Activated T-helper 9 cell treated with anti-CD3 and anti-CD28 coated beads, Interleukin-2, amount 50 U/mL, for 16 hours (primary cell): ENCODE data around the gene ADH6.
"Not testable (repeated sequence)": the region's sequence is repeated elsewhere in the genome, so short reads cannot be mapped to it uniquely, and the experiment has no call there.

Source experiments
- DNase-seq: peaks from one replicate; pipeline ENCODE4 v3.0.0-alpha.2; 2020; ENCODE audit warnings: low read depth

The ADH6 gene

DNA sequence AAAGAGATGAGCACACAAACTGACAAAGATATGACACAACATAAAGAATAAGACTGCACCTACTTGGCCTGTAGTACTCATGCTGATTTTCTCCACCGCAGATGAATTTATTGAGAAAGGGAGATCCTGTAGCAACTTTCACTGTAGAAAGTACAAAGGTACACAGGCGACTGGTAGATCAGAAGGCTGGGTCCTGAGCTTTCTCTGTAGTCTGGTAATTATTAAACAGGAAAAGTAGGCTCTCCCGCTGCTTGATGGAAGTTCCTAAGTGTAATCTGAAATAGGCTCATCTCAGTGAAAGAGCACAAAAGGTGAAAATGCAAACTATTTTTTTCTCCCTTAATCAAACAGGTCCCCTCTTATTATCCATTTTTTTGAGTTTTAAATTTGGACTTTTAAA lies at the start of gene ADH6:
Gene ADH6 (minus strand): TSS at position 175 of the 400 bp plus-strand sequence. CDS start 94 bp downstream, at position 81.
- no peak for DNase-seq

DNA sequence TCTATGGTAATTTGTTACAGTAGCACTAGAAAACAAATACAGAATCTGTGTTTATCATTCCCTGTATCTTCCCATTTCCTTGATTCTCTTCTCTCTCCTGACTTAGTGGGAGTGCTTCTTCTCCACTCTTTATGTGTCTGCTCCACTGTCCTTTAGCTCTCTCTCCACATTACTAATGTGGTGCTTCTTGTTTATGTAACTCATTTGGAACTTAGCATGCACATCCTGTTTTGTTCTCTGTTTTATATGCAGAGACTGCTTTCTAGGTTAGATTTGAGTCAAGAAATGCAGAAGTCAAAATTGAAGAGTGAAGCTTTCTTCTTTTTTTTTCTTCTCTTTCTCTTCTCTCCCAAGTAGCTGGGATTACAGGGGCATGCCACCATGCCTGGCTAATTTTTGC lies 45.9 kb upstream of the ADH6 start:
- no peak for DNase-seq

DNA sequence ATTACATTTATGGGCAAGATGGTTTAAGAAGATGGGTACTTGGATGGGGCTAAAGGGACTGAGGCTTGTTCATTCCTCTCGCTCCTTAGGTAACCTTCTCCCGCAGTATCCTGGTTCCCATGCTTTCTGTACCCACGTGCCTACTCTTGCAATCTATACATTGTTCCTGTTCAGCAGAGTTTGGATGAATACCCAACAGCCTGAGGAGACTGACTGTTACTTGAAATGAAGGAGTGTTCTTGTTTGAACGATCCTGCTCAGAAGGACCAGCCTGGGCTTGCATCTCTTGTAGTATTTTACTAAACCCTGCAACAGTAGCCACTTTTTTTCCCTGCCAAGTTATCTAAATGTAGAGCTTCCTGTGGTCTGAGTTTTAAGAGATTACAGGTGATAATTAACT lies 33.7 kb upstream of the ADH6 start:
- DNase-seq, result no peak

DNA sequence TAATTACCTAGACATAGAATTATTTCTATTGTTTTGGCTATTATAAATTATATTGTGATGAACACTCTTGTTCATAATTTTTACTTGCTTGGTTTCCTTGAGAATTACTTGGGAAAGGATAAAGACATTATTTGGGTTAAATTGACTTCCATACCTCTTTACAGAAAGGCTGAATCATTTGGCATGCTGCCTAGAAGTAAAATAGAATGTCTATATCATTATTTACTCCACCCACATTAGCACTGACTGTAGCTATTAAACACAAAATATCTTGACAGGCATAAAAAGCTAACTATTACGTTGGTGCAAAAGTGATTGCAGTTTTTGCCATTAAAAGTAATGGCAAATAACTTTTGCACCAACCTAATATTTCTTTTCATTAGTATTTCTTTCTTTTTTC lies 29.7 kb upstream of the ADH6 start:
- no peak for DNase-seq

DNA sequence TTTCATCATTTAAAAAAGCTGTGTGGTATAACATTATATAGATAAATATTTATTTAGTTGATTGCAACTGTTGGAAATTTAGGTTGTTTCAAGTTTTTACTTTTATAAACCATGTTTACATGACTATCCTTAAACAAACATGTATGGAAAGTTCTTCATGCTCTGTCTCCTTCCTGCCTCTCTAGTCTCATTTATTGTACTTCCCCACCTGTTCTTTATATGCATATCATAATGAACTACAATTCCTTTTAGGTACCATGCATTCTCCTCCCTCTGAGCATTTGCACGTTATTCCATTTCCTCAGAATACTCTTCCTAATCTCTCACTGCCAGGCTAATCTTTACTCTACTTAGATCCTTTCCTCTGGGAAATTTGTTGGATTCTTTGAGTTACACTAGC lies 16.9 kb upstream of the ADH6 start:
- no peak for DNase-seq

DNA sequence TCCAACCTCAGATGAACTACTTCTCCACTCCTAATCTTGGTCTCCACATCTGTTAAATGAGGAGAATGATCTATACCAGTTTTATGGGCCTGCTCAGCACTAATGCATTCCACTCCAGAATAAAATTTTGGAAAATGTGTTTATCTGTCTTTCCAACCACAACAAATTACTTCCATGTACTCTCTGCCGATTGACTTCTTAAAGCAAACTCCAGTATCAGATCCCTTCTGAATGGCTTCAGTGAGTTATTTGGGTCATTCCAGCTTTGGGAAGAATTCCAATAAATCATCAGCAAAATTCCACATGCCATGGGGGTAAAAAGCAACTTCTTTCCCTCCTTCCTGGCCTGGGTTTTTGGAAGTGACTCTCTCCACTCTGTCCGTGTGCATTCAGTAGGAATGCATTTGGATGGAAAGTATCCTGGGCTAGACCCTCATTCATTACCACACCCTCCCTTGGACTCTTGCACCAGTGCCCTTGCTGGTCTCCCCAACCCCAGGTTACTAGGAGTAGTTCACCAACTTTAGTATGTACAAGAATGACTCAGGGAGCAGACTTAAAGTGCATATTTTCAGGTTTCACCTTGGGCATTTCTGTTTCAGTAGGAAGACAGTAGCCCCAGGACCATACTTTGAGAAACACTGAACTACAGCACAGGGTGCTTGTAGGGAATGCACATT lies 15.4 kb upstream of the ADH6 start:
- no peak for DNase-seq

DNA sequence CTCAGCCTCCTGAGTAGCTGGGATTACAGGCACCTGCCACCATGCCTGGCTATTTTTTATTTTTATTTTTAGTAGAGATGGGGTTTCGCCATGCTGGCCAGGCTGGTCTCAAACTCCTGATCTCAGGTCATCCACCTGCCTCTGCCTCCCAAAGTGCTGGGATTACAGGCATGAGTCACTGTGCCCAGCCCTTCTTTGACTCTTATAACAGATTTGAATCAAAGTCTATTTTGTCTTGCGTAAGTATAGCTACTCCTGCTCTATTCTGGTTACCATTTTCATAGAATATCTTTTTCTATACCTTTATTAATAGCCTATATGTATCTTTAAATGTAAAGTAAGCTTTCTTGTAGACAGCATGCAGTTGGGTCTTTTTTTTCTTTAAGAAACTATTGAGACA lies 14.4 kb upstream of the ADH6 start:
- not testable (repeated sequence) for DNase-seq

DNA sequence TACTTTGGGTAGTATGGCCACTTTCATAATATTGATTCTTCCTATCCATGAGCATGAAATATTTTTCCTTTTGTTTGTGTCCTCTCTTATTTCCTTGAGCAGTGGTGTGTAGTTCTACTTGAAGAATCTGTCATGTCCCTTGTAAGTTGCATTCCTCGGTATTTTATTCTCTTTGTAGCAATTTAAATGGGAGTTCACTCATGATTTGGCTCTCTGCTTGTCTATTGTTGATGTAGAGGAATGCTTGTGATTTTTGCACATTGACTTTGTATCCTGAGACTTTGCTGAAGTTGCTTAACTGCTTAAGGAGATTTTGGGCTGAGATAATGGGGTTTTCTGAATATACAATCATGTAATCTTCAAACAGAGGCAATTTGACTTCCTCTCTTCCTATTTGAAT lies 9.7 kb upstream of the ADH6 start:
- not testable (repeated sequence) for DNase-seq

DNA sequence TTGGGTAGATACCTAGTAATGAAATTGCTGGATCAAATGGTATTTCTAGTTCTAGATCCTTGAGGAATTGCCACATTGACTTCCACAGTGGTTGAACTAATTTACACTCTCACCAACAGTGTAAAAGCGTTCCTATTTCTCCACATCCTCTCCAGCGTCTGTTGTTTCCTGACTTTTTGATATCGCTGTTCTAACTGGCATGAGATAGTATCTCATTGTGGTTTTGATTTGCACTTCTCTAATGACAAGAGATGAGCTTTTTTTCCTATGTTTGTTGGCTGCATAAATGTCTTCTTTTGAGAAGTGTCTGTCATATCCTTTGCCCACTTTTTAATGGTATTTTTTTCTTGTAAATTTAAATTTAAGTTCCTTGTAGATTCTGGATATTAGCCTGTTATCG lies 8.6 kb upstream of the ADH6 start:
- not testable (repeated sequence) for DNase-seq

DNA sequence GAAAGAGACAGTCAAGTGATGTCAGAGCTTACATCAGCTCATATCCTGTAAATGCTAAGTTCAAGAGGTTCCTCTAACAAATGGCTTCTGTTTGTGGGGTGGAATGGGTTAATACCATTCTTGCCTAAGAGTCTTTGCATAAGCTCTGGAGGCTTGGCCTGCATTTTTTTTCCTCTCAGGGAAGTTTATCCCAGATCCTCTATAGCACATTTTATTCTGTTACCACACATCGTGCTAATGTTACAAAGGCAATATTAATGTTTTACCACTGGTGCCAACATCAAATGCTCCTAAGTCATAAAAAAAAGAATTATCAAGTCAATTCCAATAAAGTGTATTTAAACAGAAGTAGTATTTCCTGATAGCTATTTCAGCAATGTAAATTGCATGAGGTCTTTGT lies 2.9 kb upstream of the ADH6 start:
- no peak for DNase-seq

DNA sequence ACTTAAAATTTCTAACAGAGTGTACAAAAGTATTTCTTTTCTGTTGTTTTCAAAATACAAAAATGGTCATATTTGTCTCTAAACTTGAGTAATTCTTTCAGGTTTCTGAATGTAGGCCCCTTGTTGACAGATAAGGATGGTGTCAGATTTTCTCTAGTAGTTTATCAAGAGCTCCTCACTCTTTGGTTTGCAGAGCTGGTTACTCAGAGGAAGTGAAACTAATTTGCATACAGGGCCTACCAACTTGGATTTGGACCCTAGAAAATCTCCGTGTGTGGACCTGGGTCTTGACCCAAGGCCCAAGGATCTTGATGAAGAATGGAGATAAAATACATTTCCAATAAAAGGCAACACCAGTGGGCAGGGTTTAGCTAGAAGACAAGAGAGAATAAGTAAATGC lies 433 bp upstream of the ADH6 start:
- no peak for DNase-seq

DNA sequence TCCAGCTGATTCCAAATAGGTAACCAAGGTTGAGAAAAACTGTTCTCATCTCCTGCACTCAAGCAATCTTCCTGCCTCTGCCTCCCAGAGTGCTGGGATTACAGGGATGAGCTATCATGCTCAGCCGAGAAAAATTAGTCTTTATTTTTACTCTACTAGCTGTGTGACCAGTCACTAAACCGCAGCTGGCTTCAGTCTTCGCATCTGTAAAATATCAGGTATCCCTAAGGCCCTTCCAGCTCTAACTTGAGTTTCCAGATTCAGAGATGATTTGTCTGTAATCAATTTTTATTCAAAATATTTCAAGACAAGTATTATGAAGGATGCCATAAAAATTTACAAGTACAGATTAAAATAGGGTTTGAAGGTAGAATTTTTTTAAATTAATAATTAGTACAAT lies 3.5 kb downstream of the ADH6 start:
- DNase-seq, result no peak

DNA sequence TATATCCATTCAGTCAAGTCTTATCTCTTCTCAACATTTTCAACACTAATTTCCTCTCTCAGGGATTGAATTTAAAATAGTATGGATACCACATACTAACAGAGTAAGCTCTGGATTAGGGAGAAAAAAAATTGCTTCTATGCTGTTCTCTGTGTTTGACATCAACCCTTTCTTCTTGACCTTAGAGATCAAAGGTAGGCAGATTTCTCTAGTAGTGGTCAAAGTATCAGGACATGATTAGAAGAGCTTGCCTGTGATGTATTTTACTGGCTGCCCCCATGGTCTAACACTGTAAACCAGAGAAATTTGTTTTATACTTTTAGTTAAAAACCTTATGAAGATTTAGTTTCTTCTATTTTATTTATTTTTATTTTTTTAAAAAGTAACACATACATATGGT lies 8.3 kb downstream of the ADH6 start:
- no peak for DNase-seq

DNA sequence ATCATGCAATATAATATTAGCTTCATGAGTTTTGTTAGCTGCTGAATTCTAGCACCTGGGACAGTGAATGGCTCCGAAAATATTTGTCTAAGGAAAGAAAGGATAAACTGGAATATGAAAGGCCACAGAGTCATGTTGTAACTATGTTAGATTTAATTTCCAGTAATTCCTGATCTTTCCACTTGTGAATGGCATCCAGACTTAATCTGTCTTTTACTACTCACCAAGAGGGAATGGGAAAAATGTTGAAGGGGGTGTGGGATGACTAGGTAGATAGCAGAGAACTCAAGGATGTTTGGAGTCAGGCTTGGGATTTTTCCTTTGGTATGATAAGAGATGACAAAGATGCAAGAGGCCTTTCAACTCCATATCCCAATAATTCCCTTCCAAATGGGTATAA lies 9.4 kb downstream of the ADH6 start:
- DNase-seq, result no peak

DNA sequence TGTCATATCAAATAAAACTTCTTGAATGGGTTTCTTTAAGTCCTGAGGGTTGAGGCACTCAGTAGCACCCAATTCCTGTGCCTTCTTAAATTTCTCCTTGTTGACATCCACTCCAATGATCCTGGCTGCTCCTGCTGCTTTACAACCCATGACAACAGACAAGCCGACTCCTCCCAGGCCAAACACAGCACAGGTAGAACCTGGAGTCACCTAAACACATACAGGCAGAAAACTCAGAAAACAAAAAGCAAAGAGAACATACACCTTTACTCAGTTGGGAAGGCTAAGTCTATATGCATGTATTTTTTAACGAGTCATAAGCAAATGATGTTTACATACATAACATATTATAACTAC lies 10.3 kb downstream of the ADH6 start:
- no peak for DNase-seq

DNA sequence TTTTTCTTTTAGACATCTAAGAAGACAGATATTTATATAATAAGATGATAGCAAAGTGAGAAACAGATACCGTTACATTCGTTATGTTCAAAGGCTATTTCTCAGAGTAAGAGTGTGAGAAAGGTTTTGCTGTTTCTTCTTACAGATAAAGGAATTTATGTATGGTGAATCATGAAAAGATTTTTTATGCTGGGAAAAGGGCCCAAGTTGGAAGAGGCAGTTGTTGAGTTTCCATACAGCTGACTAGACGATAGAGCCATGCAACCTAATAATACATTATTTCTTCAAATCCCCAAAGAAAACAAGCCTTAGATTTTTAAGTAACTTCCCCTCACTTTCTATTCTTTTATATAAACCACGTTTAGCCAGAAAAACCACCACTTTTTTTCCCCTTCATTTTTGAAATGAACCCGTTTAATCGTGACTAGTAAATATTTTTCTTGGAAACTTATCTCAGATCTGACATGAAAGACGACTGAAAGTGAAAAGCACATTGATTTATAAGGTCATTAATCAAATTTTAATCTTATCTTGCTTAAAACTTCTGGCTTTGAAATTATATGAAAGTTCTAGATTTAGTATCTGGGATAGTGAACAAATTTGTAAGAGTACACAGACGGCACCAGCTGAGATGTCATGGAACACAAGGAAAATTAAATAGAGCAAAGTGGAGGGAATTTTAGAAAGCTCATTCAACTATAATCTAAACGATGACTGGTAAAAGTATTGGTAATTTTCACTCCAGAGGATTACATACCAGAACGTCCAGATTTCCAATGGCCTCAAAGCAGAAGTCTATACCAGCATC lies 10.9 kb downstream of the ADH6 start:
- no peak for DNase-seq

DNA sequence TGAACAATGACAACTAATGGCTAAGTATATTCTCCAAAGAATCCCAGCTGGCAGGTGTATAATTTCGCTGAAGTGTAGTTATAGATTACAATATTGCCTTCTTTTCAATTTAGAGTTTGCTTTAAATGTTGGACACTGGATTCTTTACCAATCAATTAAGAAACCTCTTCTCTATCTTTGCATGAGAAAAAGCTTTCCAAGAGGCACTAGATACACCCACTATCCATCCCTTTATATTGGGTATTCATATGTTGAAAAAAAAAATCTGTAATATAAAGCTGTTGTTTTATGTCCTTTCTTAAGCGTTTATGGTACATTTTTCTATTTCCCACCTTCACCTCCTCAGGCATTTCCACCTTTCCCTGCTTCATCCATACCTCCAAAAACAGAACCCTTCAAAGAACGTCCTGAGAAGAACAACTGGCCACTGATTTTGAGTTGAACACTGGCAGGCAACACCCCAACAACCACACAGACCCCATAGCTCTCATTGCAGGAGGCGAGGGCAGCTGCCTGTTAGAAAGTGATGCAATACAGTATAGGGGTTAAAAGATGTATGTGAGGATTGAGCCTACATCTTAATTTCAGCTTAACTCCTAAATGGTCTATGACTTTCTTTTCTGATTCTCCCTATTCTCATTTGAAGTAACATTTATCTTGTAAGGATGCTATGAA lies 11.8 kb downstream of the ADH6 start:
- DNase-seq, result no peak

DNA sequence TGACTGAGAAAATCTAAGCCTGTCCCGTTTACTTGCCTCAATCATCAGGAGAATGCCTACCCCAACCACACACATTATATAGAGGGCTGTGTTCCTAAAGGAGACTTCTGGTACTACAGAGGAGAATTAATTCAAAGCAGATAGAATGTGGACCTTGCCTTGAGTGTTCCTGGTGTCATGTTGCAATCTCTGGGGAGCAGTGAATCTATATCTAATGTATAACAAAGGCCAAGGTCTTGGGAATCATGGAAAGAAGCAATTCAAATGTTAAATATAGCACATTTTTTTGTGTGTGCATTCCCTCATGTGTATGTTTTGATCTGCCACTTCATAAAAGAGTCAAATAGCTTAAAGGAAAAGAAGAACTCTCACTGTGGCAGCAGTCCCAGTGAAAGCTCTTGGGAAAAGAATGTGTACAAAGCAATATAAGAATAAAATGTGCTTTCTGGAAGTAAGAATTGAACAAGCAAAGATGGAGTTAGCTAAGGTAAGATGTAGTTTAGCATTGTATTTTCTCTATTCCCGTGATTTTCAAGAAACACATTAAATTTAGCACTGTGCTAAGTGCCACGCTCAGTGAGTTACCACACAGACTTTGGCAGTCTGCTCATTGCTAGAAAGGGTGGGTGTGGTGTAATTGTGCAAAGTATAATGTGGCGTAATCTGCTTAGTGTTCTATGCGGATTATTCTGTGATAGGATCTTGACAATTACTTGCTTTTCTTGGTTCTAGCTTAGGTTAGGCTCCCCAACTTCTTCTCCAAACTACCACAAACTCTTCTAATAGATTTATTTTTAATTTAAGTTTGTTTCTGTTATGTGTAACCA lies 13.7 kb downstream of the ADH6 start:
- no peak for DNase-seq

DNA sequence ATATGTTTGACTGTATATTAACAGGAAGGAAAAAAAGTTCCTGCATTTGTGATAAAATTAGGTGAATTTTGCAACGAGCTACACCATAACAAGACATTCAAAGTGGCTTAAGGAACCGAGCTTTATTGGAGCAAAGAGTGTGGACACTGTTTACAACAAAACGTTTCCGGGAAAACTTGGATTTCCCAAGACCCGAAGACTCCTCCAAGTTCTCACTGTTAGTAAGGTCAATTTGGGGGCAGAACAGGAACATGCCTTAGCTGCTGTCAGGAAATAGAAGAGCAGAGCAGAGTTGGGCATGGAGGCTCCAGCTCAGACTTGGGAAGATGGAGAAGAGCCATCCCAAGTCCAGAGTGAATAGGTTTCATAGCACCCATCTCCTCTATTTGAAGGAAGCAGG lies 16.5 kb downstream of the ADH6 start:
- DNase-seq, result no peak

DNA sequence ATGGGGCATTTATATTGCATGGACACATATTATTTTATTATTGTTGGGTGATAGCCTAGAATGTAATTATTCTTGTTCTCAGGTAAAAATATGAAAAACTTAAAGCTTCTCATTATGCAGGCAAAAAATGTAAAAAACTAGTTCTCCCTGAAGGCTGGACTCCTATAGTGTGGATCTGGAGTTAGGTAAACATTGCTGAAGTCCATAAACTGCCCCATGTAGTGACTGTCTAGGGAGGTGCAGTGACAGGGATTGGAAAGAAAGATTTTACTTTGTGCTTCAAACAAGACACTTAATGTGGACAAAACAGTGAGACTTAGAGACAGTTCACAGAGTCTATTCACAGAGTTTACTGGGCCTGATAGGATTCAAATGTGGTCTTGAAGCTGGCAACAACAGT lies 17.0 kb downstream of the ADH6 start:
- no peak for DNase-seq

DNA sequence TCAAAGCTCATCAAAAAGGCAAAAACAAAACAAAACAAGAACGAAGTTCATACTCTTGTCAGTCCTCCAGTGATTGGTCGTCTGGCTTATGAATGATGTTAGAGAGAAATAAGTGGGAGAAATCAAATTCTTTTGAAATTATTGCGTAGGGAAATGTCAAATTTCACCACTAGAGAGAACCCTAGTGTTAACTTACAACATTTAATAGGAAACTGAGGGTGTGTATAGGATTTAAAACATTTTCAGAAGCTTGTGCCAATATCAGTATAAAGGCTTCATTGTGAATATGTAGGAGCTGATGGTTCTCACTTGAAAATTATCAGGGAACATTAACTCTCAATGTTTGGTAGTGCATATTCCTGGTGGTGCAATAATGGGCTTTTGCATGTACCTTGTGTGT lies 17.4 kb downstream of the ADH6 start:
- DNase-seq, result no peak

DNA sequence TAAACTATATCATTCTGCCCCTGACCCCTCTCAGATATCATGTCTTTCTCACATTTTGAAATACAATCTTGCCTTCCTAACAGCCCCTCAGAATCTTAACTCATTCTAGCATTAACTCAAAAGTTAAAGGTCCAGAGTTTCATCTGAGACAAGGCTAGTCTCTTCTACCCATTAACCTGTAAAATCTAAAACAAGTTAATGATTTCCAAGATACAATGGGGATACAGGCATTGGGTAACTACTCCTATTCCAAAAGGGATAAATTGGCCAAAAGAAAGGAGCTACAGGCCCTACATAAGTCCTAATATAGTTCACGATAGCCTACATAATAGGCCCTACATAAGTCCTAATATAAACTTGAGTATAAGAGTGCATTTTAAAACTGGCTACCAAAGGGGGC lies 18.9 kb downstream of the ADH6 start:
- no peak for DNase-seq
